SIG-M5 treated with dmso at 0.1 percent for 504 hours (cell line): ENCODE measurements around the gene IL1R1.

Source experiments
- DNase-seq: peaks from one replicate; lab custom pipeline; 2025; ENCODE audit not compliant: unreplicated experiment; lab: John Stamatoyannopoulos, UW

Gene IL1R1

GRCh38 chr2:102137138-102137537 is 5.4 kb upstream of the IL1R1 start:
- no peak for DNase-seq

- DNase-seq: no peak
Observed at GRCh38 chr2:102138331-102138730, 4.2 kb upstream of the IL1R1 start.

GRCh38 chr2:102139851-102140250 is 2.7 kb upstream of the IL1R1 start:
- no peak for DNase-seq

GRCh38 chr2:102140377-102140776 is 2.2 kb upstream of the IL1R1 start:
- DNase-seq: no peak

GRCh38 chr2:102141011-102141943 is 1.3 kb upstream of the IL1R1 start:
- no peak for DNase-seq

- no peak for DNase-seq
Observed at GRCh38 chr2:102142829-102143449, 393 bp downstream of the IL1R1 start.

- no peak for DNase-seq
Observed at GRCh38 chr2:102143450-102143985, 972 bp downstream of the IL1R1 start.

- DNase-seq: no peak
Observed at GRCh38 chr2:102144128-102144527, 1.6 kb downstream of the IL1R1 start.

- no peak for DNase-seq
Observed at GRCh38 chr2:102145107-102145506, 2.6 kb downstream of the IL1R1 start.

GRCh38 chr2:102145934-102146333 is 3.4 kb downstream of the IL1R1 start:
- DNase-seq: no peak

GRCh38 chr2:102147935-102148334 is 5.4 kb downstream of the IL1R1 start:
- DNase-seq: no peak

GRCh38 chr2:102149243-102149642 is 6.7 kb downstream of the IL1R1 start:
- DNase-seq: no peak

GRCh38 chr2:102149644-102150455 is 7.3 kb downstream of the IL1R1 start:
- DNase-seq: no peak

GRCh38 chr2:102154364-102154763 is 11.8 kb downstream of the IL1R1 start:
- DNase-seq: no peak

- DNase-seq: no peak
Observed at GRCh38 chr2:102154946-102155702, 12.6 kb downstream of the IL1R1 start.

GRCh38 chr2:102155703-102156515 is 13.4 kb downstream of the IL1R1 start:
- DNase-seq: peak; percentile 72

- DNase-seq: no peak
Observed at GRCh38 chr2:102158011-102158755, 15.6 kb downstream of the IL1R1 start.

GRCh38 chr2:102159295-102159694 is 16.7 kb downstream of the IL1R1 start:
- no peak for DNase-seq
